ENCODE results near the gene ABCC5. TPM values are rescaled to one million over a fixed set of nuclear protein-coding genes. Genes with fewer than 3 reads are reported as not detected.

The ABCC5 gene
- total and polyA plus RNA-seq, 2 experiments from 2014 or later = 27.8 to 41.4 TPM

GRCh38 chr3:183959214-183959613 lies 58.5 kb downstream of the ABCC5 start:
- H3K27ac ChIP-seq = peak overlapping the region; percentile 88
- H3K4me3 ChIP-seq = no peak overlapping the region
- no peaks in the 10 kb centered on the region for H3K27me3 ChIP-seq
- no peaks in the 10 kb centered on the region for H3K36me3 ChIP-seq (replicated peaks; ENCODE audit: insufficient read depth, low read depth)
- DNase-seq (ENCODE audit: low spot score) = peak; percentile 39
- H3K4me1 ChIP-seq (ENCODE audit: insufficient read depth) = peaks cover 11% of the 10 kb centered on the region
- TF ChIP-seq EZH2phosphoT487 (IDR thresholded peaks at IDR 0.05; ENCODE audit: low read depth, severe bottlenecking, unreplicated experiment) = no peak
- no peak for TF ChIP-seq CTCF (IDR thresholded peaks at IDR 0.05; ENCODE audit: poor library complexity)
- no peak for TF ChIP-seq EZH2 (IDR thresholded peaks at IDR 0.05; ENCODE audit: borderline replicate concordance)
- H4K20me1 ChIP-seq (ENCODE audit: insufficient read depth, poor library complexity, severe bottlenecking) = no peaks in the 10 kb centered on the region
- H2AFZ ChIP-seq = no peak overlapping the region
- H3K9me2 ChIP-seq (replicated peaks; ENCODE audit: insufficient read depth) = no peaks in the 10 kb centered on the region
- no peaks in the 10 kb centered on the region for H3K9me3 ChIP-seq (ENCODE audit: low read depth)
- no peak overlapping the region for H3K4me2 ChIP-seq
- no peaks in the 10 kb centered on the region for H3K79me2 ChIP-seq
- 72% methylated on average over 4 of the region's 4 CpGs for WGBS (ENCODE audit: low lambda C conversion rate, missing lambda C conversion rate)

- Histone ChIP-seq H3K9me3 (ENCODE audit: low read depth) (no peaks in the 10 kb centered on the region), H3K27me3 (no peaks in the 10 kb centered on the region), H4K20me1 (ENCODE audit: insufficient read depth, poor library complexity, severe bottlenecking) (no peaks in the 10 kb centered on the region), H3K4me3 (no peak overlapping the region), H2AFZ (no peak overlapping the region), H3K9me2 (replicated peaks; ENCODE audit: insufficient read depth) (no peaks in the 10 kb centered on the region), H3K79me2 (no peaks in the 10 kb centered on the region), H3K36me3 (replicated peaks; ENCODE audit: insufficient read depth, low read depth) (no peaks in the 10 kb centered on the region), H3K4me2 (no peak overlapping the region), H3K4me1 (ENCODE audit: insufficient read depth) (peaks cover 11% of the 10 kb centered on the region), H3K27ac (peak overlapping the region; percentile 88)
- no peak for DNase-seq (ENCODE audit: low spot score)
- TF ChIP-seq EZH2phosphoT487 (IDR thresholded peaks at IDR 0.05; ENCODE audit: low read depth, severe bottlenecking, unreplicated experiment) = no peak
- TF ChIP-seq CTCF (IDR thresholded peaks at IDR 0.05; ENCODE audit: poor library complexity) = no peak
- no peak for TF ChIP-seq EZH2 (IDR thresholded peaks at IDR 0.05; ENCODE audit: borderline replicate concordance)
- WGBS (ENCODE audit: low lambda C conversion rate, missing lambda C conversion rate) = 88% methylated on average over 4 of the region's 4 CpGs
Observed at GRCh38 chr3:183958775-183959174, 58.9 kb downstream of the ABCC5 start.

GRCh38 chr3:183958226-183958625 lies 59.5 kb downstream of the ABCC5 start:
- Histone ChIP-seq H3K27me3 (no peaks in the 10 kb centered on the region), H3K4me2 (no peak overlapping the region), H3K27ac (peak overlapping the region; percentile 88), H3K36me3 (replicated peaks; ENCODE audit: insufficient read depth, low read depth) (no peaks in the 10 kb centered on the region), H4K20me1 (ENCODE audit: insufficient read depth, poor library complexity, severe bottlenecking) (no peaks in the 10 kb centered on the region), H3K4me3 (no peak overlapping the region), H2AFZ (no peak overlapping the region), H3K9me2 (replicated peaks; ENCODE audit: insufficient read depth) (no peaks in the 10 kb centered on the region), H3K9me3 (ENCODE audit: low read depth) (no peaks in the 10 kb centered on the region), H3K79me2 (no peaks in the 10 kb centered on the region), H3K4me1 (ENCODE audit: insufficient read depth) (peaks cover 11% of the 10 kb centered on the region)
- no peak for TF ChIP-seq EZH2phosphoT487 (IDR thresholded peaks at IDR 0.05; ENCODE audit: low read depth, severe bottlenecking, unreplicated experiment)
- TF ChIP-seq CTCF (IDR thresholded peaks at IDR 0.05; ENCODE audit: poor library complexity) = no peak
- TF ChIP-seq EZH2 (IDR thresholded peaks at IDR 0.05; ENCODE audit: borderline replicate concordance) = no peak
- 67% methylated on average over 3 of the region's 3 CpGs for WGBS (ENCODE audit: low lambda C conversion rate, missing lambda C conversion rate)
- no peak for DNase-seq (ENCODE audit: low spot score)

GRCh38 chr3:183954875-183955274 lies 62.8 kb downstream of the ABCC5 start:
- Histone ChIP-seq H2AFZ (no peak overlapping the region), H4K20me1 (ENCODE audit: insufficient read depth, poor library complexity, severe bottlenecking) (no peaks in the 10 kb centered on the region), H3K4me3 (no peak overlapping the region), H3K9me3 (ENCODE audit: low read depth) (no peaks in the 10 kb centered on the region), H3K27me3 (no peaks in the 10 kb centered on the region), H3K9me2 (replicated peaks; ENCODE audit: insufficient read depth) (no peaks in the 10 kb centered on the region), H3K36me3 (replicated peaks; ENCODE audit: insufficient read depth, low read depth) (no peaks in the 10 kb centered on the region), H3K27ac (no peak overlapping the region), H3K4me1 (ENCODE audit: insufficient read depth) (peaks cover 11% of the 10 kb centered on the region), H3K4me2 (no peak overlapping the region), H3K79me2 (no peaks in the 10 kb centered on the region)
- TF ChIP-seq EZH2 (IDR thresholded peaks at IDR 0.05; ENCODE audit: borderline replicate concordance) (no peak), EZH2phosphoT487 (IDR thresholded peaks at IDR 0.05; ENCODE audit: low read depth, severe bottlenecking, unreplicated experiment) (no peak), CTCF (IDR thresholded peaks at IDR 0.05; ENCODE audit: poor library complexity) (no peak)
- DNase-seq (ENCODE audit: low spot score) = no peak
- WGBS (ENCODE audit: low lambda C conversion rate, missing lambda C conversion rate) = 63% methylated on average over 4 of the region's 4 CpGs

Data from hepatocyte (in vitro differentiated cells).